Nucleus accumbens (tissue), 56 donors: ENCODE data around the gene OR10V1.

ENCODE experiments used
- DNase-seq, 56 donors: peaks; one replicate each; lab custom pipeline; 2025; lab: John Stamatoyannopoulos, UW

The OR10V1 gene, protein sequence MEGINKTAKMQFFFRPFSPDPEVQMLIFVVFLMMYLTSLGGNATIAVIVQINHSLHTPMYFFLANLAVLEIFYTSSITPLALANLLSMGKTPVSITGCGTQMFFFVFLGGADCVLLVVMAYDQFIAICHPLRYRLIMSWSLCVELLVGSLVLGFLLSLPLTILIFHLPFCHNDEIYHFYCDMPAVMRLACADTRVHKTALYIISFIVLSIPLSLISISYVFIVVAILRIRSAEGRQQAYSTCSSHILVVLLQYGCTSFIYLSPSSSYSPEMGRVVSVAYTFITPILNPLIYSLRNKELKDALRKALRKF

GRCh38 chr11:59713745-59714144 lies at the start of gene OR10V1:
TSS of gene OR10V1 (minus strand) at chr11:59713845. CDS start at chr11:59713845, 0 bp downstream.
- DNase-seq: no peak

GRCh38 chr11:59761993-59762392 lies 48.3 kb upstream of the OR10V1 start:
- no peak for DNase-seq

- DNase-seq: no peak
Measured at GRCh38 chr11:59760771-59761170, 47.1 kb upstream of the OR10V1 start.

- DNase-seq: no peak
Measured at GRCh38 chr11:59759900-59760299, 46.3 kb upstream of the OR10V1 start.

- no peak for DNase-seq
Measured at GRCh38 chr11:59758401-59759037, 44.9 kb upstream of the OR10V1 start.

DNA sequence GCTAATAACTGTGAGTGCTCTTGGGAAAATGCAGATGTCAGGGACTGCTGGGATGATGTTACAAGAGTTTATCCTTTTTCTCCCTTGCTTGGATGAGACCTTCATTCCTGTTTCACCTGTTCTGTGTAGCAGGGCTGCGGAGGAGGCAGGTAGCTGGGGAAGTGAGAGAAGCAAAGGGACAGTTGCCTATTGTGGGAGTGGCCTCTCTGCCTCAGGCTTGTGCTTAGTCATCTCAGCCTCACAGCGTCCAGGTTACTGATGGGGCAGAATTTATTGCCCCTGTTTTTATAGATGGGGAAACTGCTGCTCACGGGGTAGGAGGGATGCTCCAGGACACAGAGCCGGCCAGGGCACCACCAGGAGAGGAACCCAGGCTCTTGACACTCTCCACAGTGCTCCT lies 43.2 kb upstream of the OR10V1 start:
- peak in 1 of 56 donors; percentile 8 for DNase-seq

DNA sequence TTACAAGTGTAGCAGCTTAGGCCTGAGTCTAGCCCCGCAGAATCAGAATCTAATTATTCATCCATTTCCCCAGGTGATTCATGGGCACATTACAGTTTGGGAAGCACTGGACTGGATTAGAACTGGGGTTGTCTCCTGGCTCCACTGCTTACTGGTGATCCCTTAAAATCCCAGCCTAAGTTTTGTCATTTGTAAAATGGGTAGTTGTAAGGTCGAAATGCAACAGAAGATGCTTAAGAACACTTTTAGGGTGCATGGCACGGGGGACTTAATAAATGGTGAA lies 42.9 kb upstream of the OR10V1 start:
- no peak for DNase-seq

GRCh38 chr11:59755701-59756557 lies 42.3 kb upstream of the OR10V1 start:
- DNase-seq: peak in 50 of 56 donors; percentile 8 to 88 (median 48)

GRCh38 chr11:59754859-59755700 lies 41.4 kb upstream of the OR10V1 start, which contains the start of gene STX3:
TSS of gene STX3 (plus strand) at chr11:59755376. CDS start at chr11:59755606, 230 bp downstream.
- peak in 49 of 56 donors; percentile 4 to 73 (median 44) for DNase-seq

DNA sequence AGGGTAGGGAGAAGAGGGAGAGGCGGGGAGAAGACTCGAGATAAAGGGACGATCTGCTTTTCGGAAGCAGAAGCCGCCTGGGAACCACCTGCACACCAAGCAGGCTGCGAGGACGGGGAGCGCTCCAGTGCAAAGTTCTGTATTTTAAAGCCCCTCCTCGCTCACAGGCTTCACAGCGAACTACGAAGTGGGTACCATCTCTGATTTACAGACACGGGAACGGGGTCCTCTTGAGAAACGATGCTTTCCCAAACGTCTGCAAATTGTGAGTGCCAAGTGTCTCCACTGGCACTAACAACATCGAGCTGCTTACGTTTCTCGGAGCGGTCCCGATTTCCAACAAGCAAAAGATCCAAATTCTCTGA lies 40.8 kb upstream of the OR10V1 start:
- peak in 12 of 56 donors; percentile 15 to 59 (median 28) for DNase-seq

- DNase-seq: peak in 53 of 56 donors; percentile 6 to 92 (median 65)
Measured at GRCh38 chr11:59753650-59754493, 40.2 kb upstream of the OR10V1 start.

DNA sequence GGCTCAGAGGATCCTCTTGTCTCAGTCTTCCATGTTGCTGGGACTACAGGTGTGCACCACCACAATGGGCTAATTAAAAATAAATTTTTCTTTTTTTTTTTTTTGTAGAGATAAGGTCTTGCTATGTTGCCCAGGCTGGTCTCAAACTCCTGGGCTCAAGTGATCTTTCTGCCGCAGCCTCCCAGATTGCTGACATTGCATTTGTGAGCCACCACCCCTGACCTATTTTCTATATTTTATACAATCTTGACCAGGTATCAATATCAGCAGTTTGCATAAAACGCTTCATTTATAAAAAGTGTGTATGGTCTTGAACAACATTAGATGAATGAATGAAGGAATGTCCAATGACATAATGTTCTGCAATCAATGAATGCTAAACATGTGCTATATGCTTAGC lies 32.5 kb upstream of the OR10V1 start:
- no peak for DNase-seq

DNA sequence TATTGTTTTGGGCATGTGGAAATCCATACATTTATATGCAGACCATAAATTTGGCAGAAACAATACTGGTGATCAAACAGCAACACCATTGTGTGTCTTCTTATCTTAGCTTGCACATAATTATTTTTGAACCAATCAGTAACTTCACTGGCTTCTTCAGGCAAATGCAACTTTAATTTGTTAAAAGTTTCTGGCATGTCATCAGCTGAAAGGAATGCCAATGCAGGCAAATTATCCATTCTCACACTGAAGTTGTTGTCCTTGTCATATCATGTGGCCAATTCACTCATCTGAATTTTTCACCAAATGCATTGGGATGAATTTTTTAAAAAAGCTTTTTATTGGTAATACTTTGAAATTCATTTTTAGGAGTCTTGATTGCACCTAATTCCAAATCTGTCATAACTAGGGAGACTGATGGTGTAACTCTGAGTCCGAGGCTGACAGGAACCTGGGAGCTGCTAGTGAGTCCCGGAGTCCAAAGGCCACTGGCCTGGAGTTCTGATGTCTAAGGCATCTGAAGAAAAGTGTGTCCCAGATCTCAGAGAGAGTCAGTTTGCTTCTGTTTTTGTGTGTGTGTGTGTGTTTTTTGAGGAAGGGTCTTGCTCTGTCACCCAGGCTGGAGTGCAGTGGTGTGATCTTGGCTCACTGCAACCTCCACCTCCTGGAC lies 17.4 kb upstream of the OR10V1 start:
- no peak for DNase-seq

DNA sequence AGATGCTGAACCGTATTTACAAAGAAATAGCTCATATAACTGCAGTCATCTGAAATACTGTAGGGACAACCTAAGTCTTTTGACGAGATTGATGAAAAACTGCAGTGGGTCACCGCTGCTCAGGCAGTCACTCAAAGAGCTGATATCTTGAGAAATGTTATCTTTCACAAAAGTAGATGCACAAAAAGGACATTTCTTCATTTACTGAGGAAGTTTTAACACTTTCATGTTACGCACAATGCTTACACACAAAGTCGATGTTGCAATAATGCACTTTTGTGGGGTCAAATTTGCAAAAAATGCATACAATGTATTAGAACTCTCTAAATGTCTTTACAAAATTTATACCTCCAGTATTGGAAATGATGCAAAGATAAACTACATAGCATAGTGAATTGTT lies 16.2 kb upstream of the OR10V1 start:
- DNase-seq: no peak

DNA sequence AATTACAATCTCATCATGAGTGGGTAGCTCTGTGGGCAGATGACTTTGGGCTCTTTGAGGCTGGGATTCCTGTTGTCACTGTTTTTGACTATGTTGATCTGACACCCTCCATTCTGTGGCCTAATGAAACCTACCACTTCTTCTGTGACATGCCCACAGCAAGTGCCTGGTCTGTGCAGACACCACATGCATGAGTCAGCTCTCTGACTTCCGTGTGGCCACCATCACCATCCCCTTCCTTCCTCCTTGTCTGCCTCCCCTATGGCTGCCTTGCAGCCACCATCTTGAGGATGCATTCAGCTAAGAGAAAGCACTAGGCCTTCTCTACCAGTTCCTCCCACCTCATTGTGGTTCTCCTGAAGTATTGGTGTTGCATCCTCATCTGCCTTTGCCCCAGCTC lies 15.3 kb upstream of the OR10V1 start:
- DNase-seq: no peak

- DNase-seq: no peak
Measured at GRCh38 chr11:59728154-59728553, 14.5 kb upstream of the OR10V1 start.

- DNase-seq: no peak
Measured at GRCh38 chr11:59727426-59727825, 13.8 kb upstream of the OR10V1 start.

DNA sequence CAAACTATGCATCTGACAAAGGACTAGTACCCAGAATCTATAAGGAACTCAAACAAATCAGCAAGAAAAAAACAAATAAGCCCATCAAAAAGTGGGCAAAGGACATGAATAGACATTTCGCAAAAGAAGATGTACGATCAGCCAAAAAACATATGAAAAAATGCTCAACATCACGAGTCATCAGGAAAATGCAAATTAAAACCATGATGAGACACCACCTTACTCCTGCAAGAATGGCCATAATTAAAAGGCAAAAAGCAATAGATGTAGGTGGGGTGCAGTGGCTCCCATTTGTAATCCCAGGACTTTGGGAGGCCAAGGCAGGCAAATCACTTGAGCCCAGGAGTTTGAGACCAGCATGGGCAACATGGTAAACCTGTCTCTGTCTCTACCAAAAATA lies 10.4 kb upstream of the OR10V1 start:
- no peak for DNase-seq

- no peak for DNase-seq
Measured at GRCh38 chr11:59719556-59719955, 5.9 kb upstream of the OR10V1 start.
